GM21529 (cell line): ENCODE measurements around the gene KIF26A.
"Not testable (repeated sequence)": the region's sequence is repeated elsewhere in the genome, so short reads cannot be mapped to it uniquely, and the experiment has no call there.

Source experiments
- ATAC-seq: cut with Tn5 transposase; IDR thresholded peaks from one replicate; pipeline ENCODE4 v1.9.1; 2021; ENCODE audit not compliant: unreplicated experiment

Gene KIF26A

GRCh38 chr14:104142946-104143470, 4.6 kb downstream of the KIF26A start:
- no peak for ATAC-seq

GRCh38 chr14:104143521-104144452, 5.4 kb downstream of the KIF26A start:
- ATAC-seq, result no peak

- ATAC-seq, result no peak
These were observed 6.0 kb downstream of the KIF26A start for GRCh38 chr14:104144453-104144790.

- no peak for ATAC-seq
These were observed 6.8 kb downstream of the KIF26A start for GRCh38 chr14:104144911-104145825.

- ATAC-seq, result no peak
These were observed 7.6 kb downstream of the KIF26A start for GRCh38 chr14:104145826-104146601.

- no peak for ATAC-seq
These were observed 8.4 kb downstream of the KIF26A start for GRCh38 chr14:104146651-104147345.

- ATAC-seq, result no peak
These were observed 9.1 kb downstream of the KIF26A start for GRCh38 chr14:104147346-104148125.

GRCh38 chr14:104148433-104149277, 10.3 kb downstream of the KIF26A start:
- no peak for ATAC-seq

GRCh38 chr14:104149278-104149595, 10.8 kb downstream of the KIF26A start:
- no peak for ATAC-seq

GRCh38 chr14:104149617-104150135, 11.3 kb downstream of the KIF26A start:
- ATAC-seq, result no peak

GRCh38 chr14:104150136-104151025, 12.0 kb downstream of the KIF26A start:
- ATAC-seq, result no peak

GRCh38 chr14:104151026-104151381, 12.6 kb downstream of the KIF26A start:
- ATAC-seq, result no peak

- no peak for ATAC-seq
These were observed 13.3 kb downstream of the KIF26A start for GRCh38 chr14:104151566-104152245.

GRCh38 chr14:104152246-104152575, 13.8 kb downstream of the KIF26A start:
- no peak for ATAC-seq

GRCh38 chr14:104152686-104153393, 14.5 kb downstream of the KIF26A start:
- no peak for ATAC-seq

- ATAC-seq, result not testable (repeated sequence)
These were observed 15.0 kb downstream of the KIF26A start for GRCh38 chr14:104153394-104153755.

GRCh38 chr14:104154246-104154645, 15.9 kb downstream of the KIF26A start:
- no peak for ATAC-seq
